NCI-H187 (cell line): ENCODE measurements around the gene VAPA.
"Not testable (repeated sequence)": the region's sequence is repeated elsewhere in the genome, so short reads cannot be mapped to it uniquely, and the experiment has no call there.

Experiments
- DNase-seq, 2 experiments: peaks; one replicate each; lab custom pipeline; 2025; lab: John Stamatoyannopoulos, UW

Gene VAPA

GRCh38 chr18:9886005-9886348 lies 27.8 kb upstream of the VAPA start:
- no peak for DNase-seq

GRCh38 chr18:9887992-9888391 lies 25.8 kb upstream of the VAPA start:
- DNase-seq: no peak

- DNase-seq: no peak
Measured at GRCh38 chr18:9890196-9890595, 23.6 kb upstream of the VAPA start.

- no peak for DNase-seq
Measured at GRCh38 chr18:9890957-9891356, 22.9 kb upstream of the VAPA start.

- not testable (repeated sequence) for DNase-seq
Measured at GRCh38 chr18:9891515-9891914, 22.3 kb upstream of the VAPA start.

- DNase-seq: no peak
Measured at GRCh38 chr18:9894454-9895068, 19.3 kb upstream of the VAPA start.

- no peak for DNase-seq
Measured at GRCh38 chr18:9897129-9897528, 16.7 kb upstream of the VAPA start.

- DNase-seq: not testable (repeated sequence)
Measured at GRCh38 chr18:9897787-9898291, 16.0 kb upstream of the VAPA start.

- DNase-seq: peak; percentile 12 to 26
Measured at GRCh38 chr18:9898792-9899549, 14.8 kb upstream of the VAPA start.

- not testable (repeated sequence) for DNase-seq
Measured at GRCh38 chr18:9899550-9899930, 14.3 kb upstream of the VAPA start.

GRCh38 chr18:9900699-9901098 lies 13.1 kb upstream of the VAPA start:
- no peak for DNase-seq

GRCh38 chr18:9901377-9901776 lies 12.4 kb upstream of the VAPA start:
- no peak for DNase-seq

- not testable (repeated sequence) for DNase-seq
Measured at GRCh38 chr18:9902264-9902663, 11.6 kb upstream of the VAPA start.

GRCh38 chr18:9902832-9903231 lies 11.0 kb upstream of the VAPA start:
- DNase-seq: no peak

- no peak for DNase-seq
Measured at GRCh38 chr18:9905401-9905922, 8.4 kb upstream of the VAPA start.

- DNase-seq: no peak
Measured at GRCh38 chr18:9906481-9906880, 7.3 kb upstream of the VAPA start.

- no peak for DNase-seq
Measured at GRCh38 chr18:9907867-9908266, 5.9 kb upstream of the VAPA start.

GRCh38 chr18:9910071-9910470 lies 3.7 kb upstream of the VAPA start:
- no peak for DNase-seq

- DNase-seq: no peak
Measured at GRCh38 chr18:9910661-9911060, 3.2 kb upstream of the VAPA start.

GRCh38 chr18:9911226-9911625 lies 2.6 kb upstream of the VAPA start:
- no peak for DNase-seq

- DNase-seq: not testable (repeated sequence)
Measured at GRCh38 chr18:9912285-9912684, 1.5 kb upstream of the VAPA start.

- DNase-seq: no peak
Measured at GRCh38 chr18:9913151-9913525, 678 bp upstream of the VAPA start.

- no peak for DNase-seq
Measured at GRCh38 chr18:9914334-9914583, 443 bp downstream of the VAPA start.
